Naive B cell (primary cell): ENCODE data around the gene UBE2J2. TPM values are rescaled to one million over a fixed set of nuclear protein-coding genes. Genes with fewer than 3 reads are reported as not detected.
"Not testable (repeated sequence)": the region's sequence is repeated elsewhere in the genome, so short reads cannot be mapped to it uniquely, and the experiment has no call there.

Experiments
- ATAC-seq, 2 donors: fragments of 150-1000 bp; cut with Tn5 transposase; 2 replicates each; pipeline ENCODE4 v1.10.0; 2021; ENCODE audit warnings: low read depth in 2 of 2, mild to moderate bottlenecking in 2 of 2, moderate library complexity in 2 of 2
- DNase-seq: peaks from one replicate; pipeline ENCODE4 v3.0.0; 2022
- H3K27ac Mint-ChIP-seq, 6 donors: one replicate each; pipeline ENCODE4 v1.8.0; 2020 to 2022; ENCODE audit warnings: mild to moderate bottlenecking in 6 of 6, mixed read lengths in 6 of 6, moderate library complexity in 5 of 6, inconsistent platforms in 2 of 6
- H3K27me3 Mint-ChIP-seq, 3 donors: one replicate each; pipeline ENCODE4 v1.8.0; 2021 to 2022; ENCODE audit warnings: mixed read lengths in 3 of 3, mild to moderate bottlenecking in 1 of 3
- H3K36me3 Mint-ChIP-seq, 2 donors: one replicate each; pipeline ENCODE4 v1.8.0; 2020 to 2022; ENCODE audit warnings: mixed read lengths in 2 of 2, inconsistent platforms in 1 of 2, mild to moderate bottlenecking in 1 of 2
- H3K4me1 Mint-ChIP-seq, 3 donors: one replicate each; pipeline ENCODE4 v1.8.0; 2020 to 2022; ENCODE audit warnings: mixed read lengths in 3 of 3, inconsistent platforms in 1 of 3, mild to moderate bottlenecking in 1 of 3, moderate library complexity in 1 of 3
- H3K4me3 Mint-ChIP-seq, 8 donors: one replicate each; pipeline ENCODE4 v1.8.0; 2020 to 2022; ENCODE audit warnings: mild to moderate bottlenecking in 8 of 8, mixed read lengths in 8 of 8, moderate library complexity in 8 of 8, inconsistent platforms in 2 of 8
- H3K9me3 Mint-ChIP-seq, 7 donors: one replicate each; pipeline ENCODE4 v1.8.0; 2020 to 2022; ENCODE audit warnings: mixed read lengths in 7 of 7, mild to moderate bottlenecking in 5 of 7, inconsistent platforms in 2 of 7, moderate library complexity in 1 of 7
- polyA plus RNA-seq, 6 donors: library from polyadenylated mRNA; unstranded; fragments of 300-500 nt; fragmentation: Illumina TruSeq; gene quantifications; one replicate each; pipeline ENCODE4 v1.2.3, GENCODE V29; 2021; ENCODE audit warnings: low read depth in 6 of 6

Gene UBE2J2
- polyA plus RNA-seq, 6 donors from 2014 or later, result 75.1 to 112 (median 87.4) TPM

DNA sequence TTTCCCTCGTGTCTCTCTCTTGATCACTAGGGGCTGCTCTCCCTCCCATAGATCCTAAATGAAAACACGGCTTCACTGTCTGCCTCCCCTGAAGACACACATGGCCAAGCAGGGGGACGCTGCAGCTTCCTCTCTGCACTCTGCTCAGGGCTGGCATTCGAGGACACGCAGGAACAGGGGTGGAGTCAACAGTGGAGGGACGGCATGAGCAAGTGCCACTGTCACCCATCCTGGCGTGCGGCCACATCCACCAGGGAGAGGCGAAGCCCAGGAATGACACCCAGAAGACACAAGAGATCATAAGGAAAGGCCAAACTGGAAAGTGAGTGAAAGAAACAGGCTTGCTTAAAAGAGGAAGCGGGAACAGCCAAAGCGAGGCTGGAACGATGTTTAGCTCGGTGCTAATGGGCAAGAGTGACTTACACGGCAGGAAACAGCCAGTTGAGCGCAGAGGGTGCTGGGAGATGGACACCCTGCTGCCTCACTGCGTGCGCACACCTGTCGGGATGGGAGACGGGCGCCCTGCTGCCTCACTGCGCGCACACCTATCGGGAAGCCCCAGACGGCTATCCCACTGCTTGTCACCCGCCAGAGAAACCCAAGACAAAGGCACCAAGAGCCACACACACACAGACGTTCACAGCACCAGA, 13.6 kb downstream of the UBE2J2 start:
- peaks cover 22 to 32% (median 29%) of the 10 kb centered on the region in 3 donors for H3K4me1 Mint-ChIP-seq
- H3K27ac Mint-ChIP-seq, result peak overlapping the region; percentile 12 to 94 (median 74)
- peaks cover 0 to 3% (median 0%) of the 10 kb centered on the region in 7 donors for H3K9me3 Mint-ChIP-seq
- peak overlapping the region in 4 of 8 donors; percentile 27 to 76 (median 42) for H3K4me3 Mint-ChIP-seq
- H3K27me3 Mint-ChIP-seq, result no peaks in the 10 kb centered on the region
- ATAC-seq (peak; percentile 60 to 65), DNase-seq (no peak)
- peaks cover 5 to 8% of the 10 kb centered on the region in 2 donors for H3K36me3 Mint-ChIP-seq

DNA sequence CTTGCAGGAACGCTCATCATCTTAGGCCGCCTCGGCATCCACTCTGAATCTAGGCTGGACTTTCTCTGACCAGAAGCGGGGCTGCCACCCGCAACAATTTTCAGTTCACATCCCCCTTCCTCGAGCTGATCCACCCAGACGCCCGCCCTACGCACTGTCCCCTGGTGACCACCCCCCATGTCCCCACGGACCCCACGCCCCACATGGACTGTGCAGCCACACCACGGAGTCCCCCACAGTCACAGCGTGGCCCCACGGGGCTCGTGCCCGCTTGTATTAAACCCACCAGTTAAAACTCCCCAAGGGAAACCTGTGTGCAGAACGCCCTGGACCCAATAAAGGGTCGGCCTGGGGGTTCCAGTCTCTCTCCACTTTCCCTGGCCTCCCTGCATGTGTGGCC, 14.1 kb downstream of the UBE2J2 start:
- Mint-ChIP-seq H3K36me3 (peaks cover 5 to 8% of the 10 kb centered on the region in 2 donors), H3K27ac (peak overlapping the region in 3 of 6 donors; percentile 31 to 80 (median 71)), H3K4me3 (no peak overlapping the region)

DNA sequence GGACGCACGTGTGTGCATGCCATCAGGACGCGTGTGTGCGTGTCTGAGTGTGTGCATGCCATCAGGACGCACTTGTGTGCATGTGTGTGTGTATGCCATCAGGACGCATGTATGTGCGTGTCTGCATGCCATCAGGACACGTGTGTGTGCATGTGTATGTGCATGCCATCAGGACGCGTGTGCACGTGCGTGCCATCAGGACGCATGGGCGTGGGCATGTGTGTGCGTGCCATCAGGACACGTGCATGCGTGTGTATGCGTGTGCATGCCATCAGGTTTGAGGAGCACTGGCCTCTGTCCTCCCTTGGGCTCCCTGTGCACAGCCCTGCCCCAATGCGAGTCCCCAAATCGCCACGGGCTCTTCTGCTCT, 14.6 kb downstream of the UBE2J2 start:
- ATAC-seq, result no peak

More for the DNA sequence above, 14.1 kb downstream of the UBE2J2 start:
- no peaks in the 10 kb centered on the region for H3K27me3 Mint-ChIP-seq
- no peak for ATAC-seq
- peaks cover 0 to 3% (median 0%) of the 10 kb centered on the region in 7 donors for H3K9me3 Mint-ChIP-seq
- H3K4me1 Mint-ChIP-seq, result peaks cover 19 to 29% (median 29%) of the 10 kb centered on the region in 3 donors
- no peak for DNase-seq

DNA sequence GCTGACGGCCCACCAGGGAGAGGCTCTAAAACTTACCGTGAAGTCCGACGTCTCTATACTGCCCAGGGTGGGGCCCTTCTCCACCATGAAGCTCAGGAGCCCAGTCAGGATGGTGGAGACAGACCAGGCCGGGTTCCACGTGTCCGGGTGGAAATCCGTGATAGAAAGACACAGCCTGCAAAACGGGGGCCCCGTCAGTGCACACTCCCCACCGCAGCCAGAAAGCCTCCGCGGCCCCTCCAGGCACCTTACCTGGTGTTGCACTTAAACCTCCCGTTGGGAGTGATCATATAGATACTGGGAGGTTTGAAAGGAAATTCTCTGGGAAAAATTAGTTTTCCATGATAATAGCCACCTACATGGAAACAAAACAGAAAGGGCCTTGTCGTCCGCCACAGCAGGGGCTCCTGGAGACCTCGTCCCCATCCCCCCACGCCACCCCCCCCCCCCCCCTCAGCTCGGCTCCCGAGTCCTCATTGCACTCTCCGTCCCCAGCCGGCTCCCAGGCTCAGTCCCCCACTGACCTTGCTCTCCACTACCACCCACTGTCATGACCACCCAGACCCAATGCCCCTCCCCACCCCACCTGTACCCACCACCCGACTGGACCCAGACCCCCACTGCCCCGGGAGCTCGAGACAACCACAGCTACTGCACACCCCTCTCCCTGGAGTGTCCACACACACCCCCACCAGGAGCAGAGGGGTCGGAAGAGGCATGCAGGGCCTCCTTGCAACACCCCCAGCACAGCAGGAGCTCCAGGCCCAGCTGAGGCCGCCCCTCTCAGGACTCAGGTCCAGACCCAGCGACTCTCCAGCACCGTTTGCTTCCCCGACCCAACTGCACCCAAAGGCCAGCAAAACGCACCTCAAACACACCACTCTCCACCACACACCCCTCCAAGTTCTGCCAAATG, 16.4 kb downstream of the UBE2J2 start:
- Mint-ChIP-seq H3K9me3 (peaks cover 0 to 3% (median 0%) of the 10 kb centered on the region in 7 donors), H3K27me3 (no peaks in the 10 kb centered on the region)

More for the DNA sequence above, 14.6 kb downstream of the UBE2J2 start:
- DNase-seq, result no peak
- Mint-ChIP-seq H3K27me3 (no peaks in the 10 kb centered on the region), H3K27ac (peak overlapping the region in 2 of 6 donors; percentile 28 to 31), H3K36me3 (peaks cover 5 to 8% of the 10 kb centered on the region in 2 donors), H3K9me3 (peaks cover 0 to 3% (median 0%) of the 10 kb centered on the region in 7 donors), H3K4me1 (peaks cover 19 to 29% (median 29%) of the 10 kb centered on the region in 3 donors), H3K4me3 (no peak overlapping the region)

DNA sequence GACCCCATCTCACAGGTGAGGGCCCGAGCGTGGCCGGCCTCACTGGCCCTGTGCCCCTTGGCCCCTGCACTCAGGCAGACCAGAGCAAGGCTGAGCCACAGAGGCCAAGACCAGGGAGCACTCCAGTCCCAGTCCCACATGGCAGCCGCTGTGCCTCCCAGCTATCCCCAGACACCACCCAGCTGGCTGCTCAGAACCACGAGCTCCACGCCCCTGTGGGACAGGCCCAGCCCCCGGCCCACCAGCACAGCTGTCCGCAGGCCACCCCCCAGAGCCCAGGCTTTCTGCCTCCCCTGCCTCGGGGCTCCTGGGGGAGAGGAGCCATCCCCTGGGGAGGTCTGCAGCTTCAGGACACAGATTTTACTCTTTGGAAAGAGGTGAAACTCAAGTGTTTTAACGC, 18.0 kb downstream of the UBE2J2 start:
- DNase-seq (no peak), ATAC-seq (no peak)
- Mint-ChIP-seq H3K9me3 (peaks cover 0 to 1% (median 0%) of the 10 kb centered on the region in 7 donors), H3K4me3 (no peak overlapping the region), H3K36me3 (peaks cover under 1 to 18% of the 10 kb centered on the region in 2 donors), H3K4me1 (peaks cover 22 to 30% (median 23%) of the 10 kb centered on the region in 3 donors), H3K27me3 (no peaks in the 10 kb centered on the region), H3K27ac (peak overlapping the region in 1 of 6 donors; percentile 65)

More for the DNA sequence above, 16.4 kb downstream of the UBE2J2 start:
- no peak for DNase-seq
- H3K36me3 Mint-ChIP-seq, result peaks cover 5 to 18% of the 10 kb centered on the region in 2 donors
- ATAC-seq, result no peak
- peaks cover 19 to 32% (median 22%) of the 10 kb centered on the region in 3 donors for H3K4me1 Mint-ChIP-seq
- H3K4me3 Mint-ChIP-seq, result no peak overlapping the region
- H3K27ac Mint-ChIP-seq, result peak overlapping the region in 1 of 6 donors; percentile 71

DNA sequence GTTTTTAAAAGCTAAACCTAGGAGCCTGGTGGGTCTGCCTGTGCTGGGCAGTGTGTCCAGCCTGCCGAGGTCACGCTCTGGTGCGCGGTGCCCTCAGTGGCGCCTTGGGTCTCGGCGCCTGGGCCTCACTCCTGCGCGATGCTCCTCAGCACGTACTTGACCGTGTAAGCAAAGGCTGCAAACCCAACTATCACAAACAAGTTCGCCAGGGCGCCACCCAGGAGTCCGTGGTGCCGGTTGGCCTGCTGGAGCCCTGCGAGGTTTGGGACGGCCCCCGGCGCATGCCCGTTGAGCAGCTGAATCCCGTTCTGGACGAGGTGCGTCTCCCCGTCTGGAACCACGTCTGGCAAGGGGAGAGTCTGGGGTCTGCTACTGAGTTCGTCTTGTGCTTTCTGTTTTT, 18.6 kb downstream of the UBE2J2 start:
- no peak for DNase-seq
- peaks cover 0 to 18% of the 10 kb centered on the region in 2 donors for H3K36me3 Mint-ChIP-seq
- H3K27me3 Mint-ChIP-seq, result no peaks in the 10 kb centered on the region
- peak overlapping the region in 1 of 6 donors; percentile 28 for H3K27ac Mint-ChIP-seq
- no peak overlapping the region for H3K4me3 Mint-ChIP-seq
- ATAC-seq, result no peak
- peaks cover 0 to 1% (median 0%) of the 10 kb centered on the region in 7 donors for H3K9me3 Mint-ChIP-seq
- H3K4me1 Mint-ChIP-seq, result peaks cover 21 to 25% (median 24%) of the 10 kb centered on the region in 3 donors

DNA sequence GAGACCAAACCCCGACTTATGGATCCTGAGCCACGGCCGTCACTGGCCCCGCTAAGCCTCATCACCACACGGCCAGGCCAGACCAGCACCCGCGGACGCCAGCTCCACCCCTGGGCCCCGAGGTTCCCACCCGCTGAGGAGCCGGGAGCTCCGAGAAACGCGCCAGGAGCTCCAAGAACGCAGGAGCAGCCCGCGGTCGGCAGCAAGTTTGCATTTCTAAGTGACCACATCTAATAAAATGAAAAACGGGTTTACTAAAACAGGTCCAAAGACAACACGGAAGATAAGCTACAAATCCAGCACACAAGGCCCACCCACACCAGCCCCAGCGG, 19.0 kb downstream of the UBE2J2 start:
- no peak for DNase-seq
- Mint-ChIP-seq H3K9me3 (peaks cover 0 to 1% (median 0%) of the 10 kb centered on the region in 7 donors), H3K4me1 (peaks cover 21 to 24% (median 21%) of the 10 kb centered on the region in 3 donors), H3K36me3 (peaks cover 0 to 13% of the 10 kb centered on the region in 2 donors), H3K27ac (no peak overlapping the region), H3K27me3 (no peaks in the 10 kb centered on the region), H3K4me3 (no peak overlapping the region)
- no peak for ATAC-seq

DNA sequence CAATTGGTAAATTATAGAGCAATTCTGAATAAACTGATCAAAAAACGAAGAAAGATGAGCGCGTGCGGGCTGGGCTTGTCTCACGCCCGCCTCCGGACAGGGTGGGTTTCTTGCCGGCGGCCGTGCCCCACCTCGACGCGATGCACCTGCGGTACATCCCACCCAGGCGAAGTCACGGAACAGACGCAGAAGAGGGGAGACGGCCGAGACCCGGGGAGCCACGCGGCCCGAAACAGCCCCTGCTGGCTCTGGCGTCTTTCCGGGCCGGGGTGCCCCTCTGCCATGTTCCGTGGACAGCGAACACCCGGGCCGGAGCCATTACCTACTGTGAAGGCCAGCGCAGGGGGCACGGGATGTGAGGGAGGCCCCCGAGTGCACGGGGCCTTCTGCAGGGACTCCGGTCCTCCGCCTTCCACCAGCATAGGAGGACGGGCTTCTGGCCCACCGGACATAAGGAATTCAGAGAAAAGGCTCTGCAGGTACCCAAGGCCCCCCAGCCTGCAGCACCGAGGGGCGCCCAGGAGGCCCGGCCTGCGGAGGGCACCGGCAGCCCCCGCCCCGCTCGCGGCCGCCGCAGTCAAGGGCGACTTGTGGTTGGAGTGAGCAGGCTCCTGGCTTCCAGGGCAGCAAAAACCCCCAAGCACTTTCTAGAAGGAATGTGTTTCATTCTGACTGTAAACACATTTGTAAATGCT, 19.5 kb downstream of the UBE2J2 start:
- H3K36me3 Mint-ChIP-seq, result peaks cover 0 to 10% of the 10 kb centered on the region in 2 donors
- DNase-seq (no peak), ATAC-seq (no peak)
- H3K4me3 Mint-ChIP-seq, result peak overlapping the region in 1 of 8 donors; percentile 47
- peak overlapping the region in 2 of 6 donors; percentile 7 to 48 for H3K27ac Mint-ChIP-seq
- H3K9me3 Mint-ChIP-seq, result peaks cover 0 to 1% (median 0%) of the 10 kb centered on the region in 7 donors
- peaks cover 17 to 24% (median 22%) of the 10 kb centered on the region in 3 donors for H3K4me1 Mint-ChIP-seq
- no peaks in the 10 kb centered on the region for H3K27me3 Mint-ChIP-seq

DNA sequence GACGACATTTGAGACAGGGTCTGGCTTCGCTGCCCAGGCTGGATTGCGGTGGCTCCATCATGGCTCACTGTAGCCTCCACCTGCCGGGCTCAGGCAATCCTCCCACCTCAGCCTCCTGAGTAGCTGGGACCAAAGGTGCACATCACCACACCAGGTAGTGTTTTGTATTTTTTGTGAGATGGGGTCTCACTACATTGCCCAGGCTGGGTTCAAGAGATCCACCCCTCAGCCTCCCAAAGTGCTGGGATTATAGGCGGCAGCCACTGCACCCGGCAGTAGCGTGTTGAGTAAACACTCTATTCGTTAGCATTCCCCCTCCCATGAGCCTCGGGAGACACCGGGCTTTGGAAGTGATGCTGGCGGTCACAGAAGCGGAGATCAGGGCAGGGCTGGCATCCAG, 20.3 kb downstream of the UBE2J2 start:
- Mint-ChIP-seq H3K36me3 (peaks cover 0 to 10% of the 10 kb centered on the region in 2 donors), H3K4me1 (peaks cover 12 to 23% (median 22%) of the 10 kb centered on the region in 3 donors), H3K4me3 (no peak overlapping the region), H3K9me3 (peaks cover 0 to 1% (median 0%) of the 10 kb centered on the region in 7 donors), H3K27me3 (no peaks in the 10 kb centered on the region), H3K27ac (peak overlapping the region in 4 of 6 donors; percentile 44 to 81 (median 54))
- ATAC-seq (no peak), DNase-seq (no peak)

DNA sequence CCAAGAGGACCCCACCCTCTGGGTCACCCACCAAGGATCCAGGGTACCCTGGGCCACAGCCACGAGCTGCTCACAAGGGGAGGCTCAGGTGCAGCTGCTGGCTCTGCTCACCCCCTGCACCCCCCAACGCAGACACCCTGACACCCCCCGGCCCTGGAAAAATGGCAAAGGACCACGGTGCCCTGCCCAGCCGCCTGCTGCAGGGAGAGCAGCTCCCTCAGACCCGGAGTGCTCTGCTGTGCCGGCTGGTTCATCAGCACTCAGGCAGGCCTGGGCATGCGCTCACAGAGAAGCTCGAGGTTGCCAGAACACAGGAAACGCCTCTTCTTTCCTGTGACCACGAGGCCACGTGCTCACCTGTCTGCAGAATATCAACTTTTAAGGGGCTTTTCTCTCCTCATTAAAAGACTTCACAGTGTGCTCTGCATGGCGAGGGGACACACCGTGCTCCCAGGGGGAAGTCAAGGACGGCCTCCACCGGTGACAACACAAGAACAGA, 22.8 kb downstream of the UBE2J2 start:
- Mint-ChIP-seq H3K27ac (peak overlapping the region; percentile 29 to 98 (median 96)), H3K36me3 (peaks cover 0 to 10% of the 10 kb centered on the region in 2 donors), H3K4me1 (peaks cover 7 to 18% (median 16%) of the 10 kb centered on the region in 3 donors), H3K9me3 (no peaks in the 10 kb centered on the region), H3K27me3 (peaks cover 0 to 2% (median 0%) of the 10 kb centered on the region in 3 donors), H3K4me3 (peak overlapping the region in 7 of 8 donors; percentile 20 to 85 (median 58))
- DNase-seq (peak; percentile 66), ATAC-seq (peak; percentile 82 to 87)

DNA sequence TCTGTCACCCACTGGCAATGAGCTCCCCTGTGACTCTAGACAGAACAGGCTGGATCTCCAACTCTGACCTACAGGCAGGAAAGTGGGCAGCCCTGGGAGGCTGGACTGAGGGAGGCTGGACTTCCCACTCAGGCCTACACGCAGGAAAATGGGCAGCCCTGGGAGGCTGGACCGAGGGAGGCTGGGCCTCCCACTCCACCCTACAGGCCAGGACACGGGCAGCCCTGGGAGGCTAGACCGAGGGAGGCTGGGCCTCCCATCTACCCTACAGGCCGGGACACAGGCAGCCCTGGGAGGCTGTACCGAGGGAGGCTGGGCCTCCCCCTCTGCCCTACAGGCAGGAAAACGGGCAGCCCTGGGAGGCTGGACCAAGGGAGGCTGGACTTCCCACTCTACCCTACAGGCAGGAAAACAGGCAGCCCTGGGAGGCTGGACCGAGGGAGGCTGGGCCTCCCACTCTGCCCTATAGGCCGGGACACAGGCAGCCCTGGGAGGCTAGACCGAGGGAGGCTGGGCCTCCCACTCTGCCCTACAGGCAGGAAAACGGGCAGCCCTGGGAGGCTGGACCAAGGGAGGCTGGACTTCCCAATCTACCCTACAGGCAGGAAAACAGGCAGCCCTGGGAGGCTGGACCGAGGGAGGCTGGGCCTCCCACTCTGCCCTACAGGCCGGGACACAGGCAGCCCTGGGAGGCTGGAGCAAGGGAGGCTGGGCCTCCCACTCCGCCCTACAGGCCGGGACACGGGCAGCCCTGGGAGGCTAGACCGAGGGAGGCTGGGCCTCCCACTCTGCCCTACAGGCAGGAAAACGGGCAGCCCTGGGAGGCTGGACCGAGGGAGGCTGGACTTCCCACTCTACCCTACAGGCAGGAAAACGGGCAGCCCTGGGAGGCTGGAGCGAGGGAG, 25.4 kb downstream of the UBE2J2 start:
- H3K4me3 Mint-ChIP-seq, H3K36me3 Mint-ChIP-seq, DNase-seq, ATAC-seq, H3K27me3 Mint-ChIP-seq, H3K9me3 Mint-ChIP-seq: not testable (repeated sequence)
- Mint-ChIP-seq H3K27ac (peak overlapping the region in 3 of 6 donors; percentile 24 to 87 (median 72)), H3K4me1 (peaks cover 7 to 18% (median 16%) of the 10 kb centered on the region in 3 donors)
